Uterus (tissue), 2 donors: Measurements from ENCODE around the gene COA5.

Experiments
- CTCF ChIP-seq, 4 experiments: fragments of 200-600 bp in 2 of 4; fragments of 450-650 bp in 2 of 4; sonication (generic) in 2 of 4; IDR thresholded peaks; one replicate each; pipeline ENCODE4 v1.5.1; 2016 to 2019; ENCODE audit warnings: antibody characterized with exemption in 4 of 4, mild to moderate bottlenecking in 2 of 4, moderate library complexity in 1 of 4
- POLR2A ChIP-seq, 2 donors: fragments of 450-650 bp; IDR thresholded peaks; one replicate each; pipeline ENCODE4 v1.6.1; 2016; ENCODE audit warnings: antibody characterized with exemption in 2 of 2, mild to moderate bottlenecking in 1 of 2, moderate library complexity in 1 of 2

GRCh38 chr2:98637401-98638147 is 29.3 kb upstream of the COA5 start:
- TF ChIP-seq CTCF (IDR thresholded peaks at IDR 0.05) (no peak), POLR2A (IDR thresholded peaks at IDR 0.05) (no peak)
